Osteocyte (in vitro differentiated cells): ENCODE measurements around the gene INMT. TPM values are rescaled to one million over a fixed set of nuclear protein-coding genes. Genes with fewer than 3 reads are reported as not detected.

ENCODE experiments used
- DNase-seq: peaks from one replicate; pipeline ENCODE4 v3.0.0; 2021; ENCODE audit warnings: mixed read lengths; ENCODE audit not compliant: unreplicated experiment; ENCODE audit errors: extremely low spot score
- H3K27ac Mint-ChIP-seq: one replicate; pipeline ENCODE4 v1.8.0; 2021; ENCODE audit warnings: mild to moderate bottlenecking, mixed read lengths; ENCODE audit not compliant: unreplicated experiment
- H3K27me3 Mint-ChIP-seq: one replicate; pipeline ENCODE4 v1.8.0; 2021; ENCODE audit warnings: mixed read lengths; ENCODE audit not compliant: unreplicated experiment
- H3K36me3 Mint-ChIP-seq: one replicate; pipeline ENCODE4 v1.8.0; 2021; ENCODE audit warnings: mixed read lengths; ENCODE audit not compliant: unreplicated experiment
- H3K4me1 Mint-ChIP-seq: one replicate; pipeline ENCODE4 v1.8.0; 2021; ENCODE audit warnings: mixed read lengths; ENCODE audit not compliant: unreplicated experiment
- H3K4me3 Mint-ChIP-seq: one replicate; pipeline ENCODE4 v1.8.0; 2021; ENCODE audit warnings: mild to moderate bottlenecking, moderate library complexity, mixed read lengths; ENCODE audit not compliant: unreplicated experiment
- H3K9me3 Mint-ChIP-seq: one replicate; pipeline ENCODE4 v1.8.0; 2021; ENCODE audit warnings: mixed read lengths; ENCODE audit not compliant: unreplicated experiment
- total RNA-seq: library from RNA; stranded (reverse); gene quantifications from 2 replicates; pipeline ENCODE4 v1.2.1, GENCODE V29; 2021
- TF ChIP-seq, protein P1 (sequence below): fragments of 200-600 bp; sonication (generic); IDR thresholded peaks from 2 replicates; pipeline ENCODE4 v1.5.0; 2021; ENCODE audit warnings: antibody characterized with exemption, mild to moderate bottlenecking, moderate library complexity

Gene INMT
- total RNA-seq, 1 donor from 2014 or later = 2.0 TPM

DNA sequence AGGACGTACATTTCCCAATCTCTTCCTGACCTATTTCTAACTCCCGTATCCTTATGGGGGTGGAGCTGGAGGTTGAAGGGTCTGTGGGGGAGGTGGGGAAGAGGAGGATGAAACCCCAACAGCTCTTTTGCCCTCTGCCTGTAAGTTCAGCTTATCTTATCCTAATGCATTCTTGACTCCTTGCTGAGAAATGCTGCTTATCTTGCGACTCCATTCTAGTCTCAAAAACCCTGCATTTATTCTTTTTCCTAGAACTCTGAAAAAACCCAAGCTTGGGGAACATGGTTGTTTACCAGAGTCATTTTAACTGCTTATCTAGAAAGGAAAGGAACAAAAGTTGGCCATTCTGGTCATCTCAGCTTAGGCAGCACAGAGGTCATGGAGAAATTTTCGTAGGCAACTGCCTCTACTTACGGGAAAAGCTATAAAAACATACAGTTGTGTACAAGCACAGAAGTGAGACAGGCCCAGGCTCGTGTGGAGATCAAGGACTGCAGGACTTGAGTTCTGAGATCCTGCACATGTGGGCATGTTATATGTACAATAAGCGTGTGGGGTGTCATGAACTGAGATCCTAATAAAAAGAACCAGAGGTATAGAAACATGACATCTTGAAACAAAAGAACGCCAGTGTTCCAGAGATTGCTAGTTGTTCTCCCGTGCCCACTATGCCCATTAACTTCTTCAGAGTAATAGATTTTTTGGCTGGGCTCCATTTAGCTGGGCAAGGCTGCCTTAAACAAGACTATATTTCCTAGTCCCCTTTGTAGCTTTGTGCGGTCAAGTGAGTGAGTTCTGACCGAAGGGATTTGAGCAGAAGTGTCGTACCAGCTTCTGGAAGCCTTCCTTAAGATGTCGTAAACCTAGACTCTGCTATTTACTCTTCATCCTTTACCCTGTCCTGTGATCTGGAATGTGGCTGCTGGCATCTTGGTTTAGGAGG is 9.6 kb downstream of the INMT start:
- Mint-ChIP-seq H3K9me3 (no peaks in the 10 kb centered on the region), H3K36me3 (no peaks in the 10 kb centered on the region), H3K27ac (no peak overlapping the region), H3K27me3 (peaks cover 40% of the 10 kb centered on the region), H3K4me3 (no peak overlapping the region), H3K4me1 (peaks cover 31% of the 10 kb centered on the region)
- DNase-seq = no peak
- TF ChIP-seq, protein P1, sequence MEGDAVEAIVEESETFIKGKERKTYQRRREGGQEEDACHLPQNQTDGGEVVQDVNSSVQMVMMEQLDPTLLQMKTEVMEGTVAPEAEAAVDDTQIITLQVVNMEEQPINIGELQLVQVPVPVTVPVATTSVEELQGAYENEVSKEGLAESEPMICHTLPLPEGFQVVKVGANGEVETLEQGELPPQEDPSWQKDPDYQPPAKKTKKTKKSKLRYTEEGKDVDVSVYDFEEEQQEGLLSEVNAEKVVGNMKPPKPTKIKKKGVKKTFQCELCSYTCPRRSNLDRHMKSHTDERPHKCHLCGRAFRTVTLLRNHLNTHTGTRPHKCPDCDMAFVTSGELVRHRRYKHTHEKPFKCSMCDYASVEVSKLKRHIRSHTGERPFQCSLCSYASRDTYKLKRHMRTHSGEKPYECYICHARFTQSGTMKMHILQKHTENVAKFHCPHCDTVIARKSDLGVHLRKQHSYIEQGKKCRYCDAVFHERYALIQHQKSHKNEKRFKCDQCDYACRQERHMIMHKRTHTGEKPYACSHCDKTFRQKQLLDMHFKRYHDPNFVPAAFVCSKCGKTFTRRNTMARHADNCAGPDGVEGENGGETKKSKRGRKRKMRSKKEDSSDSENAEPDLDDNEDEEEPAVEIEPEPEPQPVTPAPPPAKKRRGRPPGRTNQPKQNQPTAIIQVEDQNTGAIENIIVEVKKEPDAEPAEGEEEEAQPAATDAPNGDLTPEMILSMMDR = no peak

DNA sequence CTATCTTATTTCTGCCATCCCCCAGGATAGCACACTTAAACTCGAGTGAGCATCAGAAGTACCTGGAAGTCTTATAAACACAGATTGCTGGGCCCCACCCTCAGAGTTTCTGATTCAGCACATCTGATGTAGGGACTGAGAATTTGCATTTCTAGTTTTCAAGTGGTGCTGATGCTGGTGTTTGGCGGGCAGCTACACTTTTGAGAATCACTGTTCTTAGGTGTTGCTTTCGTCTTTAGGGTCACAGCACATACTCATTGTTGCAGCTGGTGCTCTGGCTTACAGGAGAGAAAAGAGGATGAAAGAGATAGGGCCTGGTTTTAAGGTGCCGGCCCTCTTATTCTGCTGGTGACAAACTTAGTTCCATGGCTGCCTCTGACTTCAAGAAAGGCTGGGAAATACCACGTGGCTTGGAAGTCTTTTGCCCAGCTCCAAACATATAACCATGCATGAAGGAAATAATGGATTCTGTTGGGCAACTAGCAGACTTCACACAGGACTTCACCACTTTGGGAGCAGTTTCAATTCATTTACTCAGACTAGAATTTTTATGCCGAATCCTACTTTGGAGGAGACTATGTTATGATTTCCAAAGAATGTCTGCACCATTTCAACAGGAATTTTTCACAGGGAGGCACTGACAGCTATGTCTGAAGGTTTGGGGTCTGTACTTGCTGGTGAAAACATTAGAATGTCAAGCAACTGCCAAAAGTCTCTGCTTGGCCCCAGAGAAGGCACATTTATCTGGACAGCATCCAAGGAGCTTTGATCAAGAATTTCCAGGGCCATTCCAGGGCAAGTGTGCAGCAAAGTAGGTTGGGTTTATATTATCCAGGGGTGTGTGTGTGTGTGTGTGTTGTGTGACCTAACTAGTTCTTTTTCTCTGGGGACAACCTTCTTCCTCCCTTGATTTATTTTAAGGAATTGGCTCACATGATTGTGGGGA is 12.4 kb downstream of the INMT start:
- no peaks in the 10 kb centered on the region for H3K9me3 Mint-ChIP-seq
- H3K4me3 Mint-ChIP-seq = no peak overlapping the region
- DNase-seq = no peak
- H3K27ac Mint-ChIP-seq = peak overlapping the region; percentile 70
- H3K36me3 Mint-ChIP-seq = no peaks in the 10 kb centered on the region
- H3K27me3 Mint-ChIP-seq = peaks cover 45% of the 10 kb centered on the region
- TF ChIP-seq, protein P1 = no peak
- H3K4me1 Mint-ChIP-seq = peaks cover 34% of the 10 kb centered on the region

DNA sequence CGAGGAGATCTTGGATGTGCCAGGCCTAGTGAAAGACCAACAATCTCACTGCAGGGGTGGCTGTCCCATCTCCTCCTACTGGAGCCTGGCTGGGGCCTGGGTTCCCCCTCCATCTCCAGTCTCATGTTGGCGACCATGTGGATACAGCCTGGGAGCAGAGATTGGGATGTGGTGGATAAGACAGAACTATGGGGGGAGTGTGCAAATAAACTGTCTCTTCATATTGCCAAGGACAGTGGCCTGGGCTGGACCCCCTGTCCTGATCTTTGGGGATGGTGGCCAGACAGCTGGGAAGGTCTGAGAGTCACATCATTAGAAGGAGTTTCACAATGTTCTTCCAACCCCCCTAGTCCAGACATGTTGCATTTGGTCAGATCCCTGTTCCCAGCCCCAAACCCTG is 13.5 kb downstream of the INMT start:
- H3K36me3 Mint-ChIP-seq = no peaks in the 10 kb centered on the region
- H3K9me3 Mint-ChIP-seq = no peaks in the 10 kb centered on the region
- DNase-seq = no peak
- no peak overlapping the region for H3K27ac Mint-ChIP-seq
- no peak overlapping the region for H3K4me3 Mint-ChIP-seq
- TF ChIP-seq, protein P1 = no peak
- H3K27me3 Mint-ChIP-seq = peaks cover 38% of the 10 kb centered on the region
- H3K4me1 Mint-ChIP-seq = peaks cover 34% of the 10 kb centered on the region

DNA sequence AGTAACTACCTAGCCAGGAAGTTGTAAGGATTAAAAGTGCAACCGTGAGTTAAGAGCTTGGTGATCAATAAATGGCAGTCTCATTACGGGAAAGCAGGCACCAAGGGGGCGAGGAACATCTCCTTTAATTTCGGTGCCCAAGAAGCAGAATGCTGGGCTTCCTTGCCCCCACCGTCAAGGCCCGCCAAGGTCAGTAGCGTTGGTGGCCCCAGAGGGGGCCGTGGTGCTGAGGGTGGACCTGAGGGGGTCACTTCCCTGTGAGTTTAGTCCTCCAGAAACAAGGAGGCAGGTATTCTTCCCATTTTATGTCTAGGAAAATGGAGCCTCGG is 18.9 kb downstream of the INMT start:
- H3K27me3 Mint-ChIP-seq = peaks cover 13% of the 10 kb centered on the region
- H3K27ac Mint-ChIP-seq = peak overlapping the region; percentile 45
- peaks cover 21% of the 10 kb centered on the region for H3K4me1 Mint-ChIP-seq
- TF ChIP-seq, protein P1 = no peak
- DNase-seq = no peak
- no peaks in the 10 kb centered on the region for H3K36me3 Mint-ChIP-seq
- peak overlapping the region; percentile 78 for H3K4me3 Mint-ChIP-seq
- H3K9me3 Mint-ChIP-seq = no peaks in the 10 kb centered on the region
